ENCODE results near the gene AWAT2.
"Not testable (repeated sequence)": the region's sequence is repeated elsewhere in the genome, so short reads cannot be mapped to it uniquely, and the experiment has no call there.

AWAT2 gene

DNA sequence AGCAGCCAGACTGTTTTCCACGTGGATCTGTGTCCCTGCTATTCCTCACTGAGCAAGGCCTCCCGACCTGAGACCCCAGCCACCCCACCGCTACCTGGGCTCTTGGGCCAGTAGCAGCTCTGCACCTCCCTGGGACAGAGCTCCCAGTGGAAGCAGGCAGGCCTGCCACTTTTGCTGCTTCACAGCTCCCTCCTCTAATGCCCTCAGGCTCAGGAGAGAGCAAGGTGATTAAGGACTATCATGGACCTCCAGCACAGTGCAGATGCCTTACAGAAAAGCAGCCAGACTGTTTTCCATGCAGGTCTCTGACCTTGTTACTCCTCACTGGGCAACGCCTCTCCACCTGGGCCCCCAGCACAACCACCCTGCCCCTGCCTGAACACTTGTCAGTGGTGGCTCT lies 37.0 kb downstream of the AWAT2 start:
- ChIA-PET POLR2A (no interaction called here), CTCF (interaction anchor here (1.3 kb wide), 1 partner anchor 18 kb away, joined by 3 read pairs; no protein-coding TSS in a partner anchor)
- H3K4me3 ChIP-seq (ENCODE audit: low read depth, low read length) = no peak overlapping the region
- no peak for DNase-seq (ENCODE audit: low read depth, low spot score)
- TF ChIP-seq, protein P1, sequence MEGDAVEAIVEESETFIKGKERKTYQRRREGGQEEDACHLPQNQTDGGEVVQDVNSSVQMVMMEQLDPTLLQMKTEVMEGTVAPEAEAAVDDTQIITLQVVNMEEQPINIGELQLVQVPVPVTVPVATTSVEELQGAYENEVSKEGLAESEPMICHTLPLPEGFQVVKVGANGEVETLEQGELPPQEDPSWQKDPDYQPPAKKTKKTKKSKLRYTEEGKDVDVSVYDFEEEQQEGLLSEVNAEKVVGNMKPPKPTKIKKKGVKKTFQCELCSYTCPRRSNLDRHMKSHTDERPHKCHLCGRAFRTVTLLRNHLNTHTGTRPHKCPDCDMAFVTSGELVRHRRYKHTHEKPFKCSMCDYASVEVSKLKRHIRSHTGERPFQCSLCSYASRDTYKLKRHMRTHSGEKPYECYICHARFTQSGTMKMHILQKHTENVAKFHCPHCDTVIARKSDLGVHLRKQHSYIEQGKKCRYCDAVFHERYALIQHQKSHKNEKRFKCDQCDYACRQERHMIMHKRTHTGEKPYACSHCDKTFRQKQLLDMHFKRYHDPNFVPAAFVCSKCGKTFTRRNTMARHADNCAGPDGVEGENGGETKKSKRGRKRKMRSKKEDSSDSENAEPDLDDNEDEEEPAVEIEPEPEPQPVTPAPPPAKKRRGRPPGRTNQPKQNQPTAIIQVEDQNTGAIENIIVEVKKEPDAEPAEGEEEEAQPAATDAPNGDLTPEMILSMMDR (IDR thresholded peaks at IDR 0.05; ENCODE audit: insufficient read depth, low read length, missing control alignments) = no peak

DNA sequence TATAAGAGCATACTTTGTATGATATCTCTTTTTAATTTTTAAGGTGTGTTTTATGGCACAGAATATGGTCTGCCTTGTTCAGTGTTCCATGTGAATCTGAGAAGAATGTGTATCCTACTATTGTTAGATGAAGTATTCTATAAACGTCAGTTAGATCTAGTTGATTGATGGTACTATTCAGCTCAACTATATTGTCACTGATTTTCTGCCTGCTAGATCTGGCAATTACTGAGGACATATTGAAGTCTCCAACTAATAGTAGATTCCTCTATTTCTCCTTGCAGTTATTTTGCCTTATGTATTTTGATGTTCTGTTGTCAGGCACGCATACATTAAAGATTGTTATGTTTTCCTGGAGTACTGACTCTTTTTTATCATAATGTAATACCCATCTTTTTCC lies 39.8 kb downstream of the AWAT2 start:
- no peak for DNase-seq (ENCODE audit: low read depth, low spot score)
- TF ChIP-seq, protein P1 (IDR thresholded peaks at IDR 0.05; ENCODE audit: insufficient read depth, low read length, missing control alignments) = no peak
- no peak overlapping the region for H3K4me3 ChIP-seq (ENCODE audit: low read depth, low read length)
- POLR2A ChIA-PET = no interaction called here
- CTCF ChIA-PET = interaction anchor here (1.0 kb wide), 1 partner anchor 23 kb away, joined by 3 read pairs; no protein-coding TSS in a partner anchor

DNA sequence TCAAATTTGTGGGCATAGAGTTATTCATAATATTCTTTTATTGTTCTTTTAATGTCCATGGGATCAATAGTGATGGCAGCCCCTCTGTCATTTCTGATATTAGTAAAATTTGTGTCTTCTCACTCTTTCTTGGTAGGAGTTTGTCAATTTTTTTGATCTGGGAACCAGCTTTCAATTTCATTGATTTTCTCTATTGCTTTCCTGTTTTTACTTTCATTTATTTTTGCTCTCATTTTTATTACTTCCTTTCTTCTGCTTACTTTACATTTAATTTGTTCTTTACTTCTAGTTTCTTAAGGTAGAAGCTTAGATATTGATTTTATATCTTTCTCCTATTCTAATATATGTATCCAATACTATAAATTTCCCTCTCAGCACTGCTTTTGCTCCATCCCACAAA lies 40.7 kb downstream of the AWAT2 start:
- CTCF ChIA-PET = no interaction called here
- DNase-seq (ENCODE audit: low read depth, low spot score) = no peak
- POLR2A ChIA-PET = no interaction called here
- H3K4me3 ChIP-seq (ENCODE audit: low read depth, low read length) = no peak overlapping the region
- TF ChIP-seq, protein P1 (IDR thresholded peaks at IDR 0.05; ENCODE audit: insufficient read depth, low read length, missing control alignments) = no peak

DNA sequence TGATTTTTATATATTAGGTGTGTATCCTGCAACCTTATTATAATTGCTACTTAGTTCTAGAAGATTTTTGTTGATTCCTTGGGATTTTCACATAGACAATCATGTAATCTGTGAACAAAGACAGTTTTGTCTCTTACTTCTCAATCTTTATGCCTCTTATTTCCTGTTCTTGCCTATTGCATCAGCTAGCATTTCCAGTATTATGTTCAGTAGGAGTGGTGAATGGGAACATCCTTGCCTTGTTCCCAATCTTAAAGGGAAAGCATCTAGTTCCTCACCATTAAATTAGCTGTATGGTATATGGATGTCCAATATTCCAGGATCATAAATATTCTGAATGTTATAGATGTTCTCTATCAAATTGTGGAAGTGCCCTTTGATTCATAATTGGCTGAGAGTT lies 41.8 kb downstream of the AWAT2 start:
- POLR2A ChIA-PET = no interaction called here
- CTCF ChIA-PET = no interaction called here
- H3K4me3 ChIP-seq (ENCODE audit: low read depth, low read length) = no peak overlapping the region
- TF ChIP-seq, protein P1 (IDR thresholded peaks at IDR 0.05; ENCODE audit: insufficient read depth, low read length, missing control alignments) = no peak
- no peak for DNase-seq (ENCODE audit: low read depth, low spot score)

DNA sequence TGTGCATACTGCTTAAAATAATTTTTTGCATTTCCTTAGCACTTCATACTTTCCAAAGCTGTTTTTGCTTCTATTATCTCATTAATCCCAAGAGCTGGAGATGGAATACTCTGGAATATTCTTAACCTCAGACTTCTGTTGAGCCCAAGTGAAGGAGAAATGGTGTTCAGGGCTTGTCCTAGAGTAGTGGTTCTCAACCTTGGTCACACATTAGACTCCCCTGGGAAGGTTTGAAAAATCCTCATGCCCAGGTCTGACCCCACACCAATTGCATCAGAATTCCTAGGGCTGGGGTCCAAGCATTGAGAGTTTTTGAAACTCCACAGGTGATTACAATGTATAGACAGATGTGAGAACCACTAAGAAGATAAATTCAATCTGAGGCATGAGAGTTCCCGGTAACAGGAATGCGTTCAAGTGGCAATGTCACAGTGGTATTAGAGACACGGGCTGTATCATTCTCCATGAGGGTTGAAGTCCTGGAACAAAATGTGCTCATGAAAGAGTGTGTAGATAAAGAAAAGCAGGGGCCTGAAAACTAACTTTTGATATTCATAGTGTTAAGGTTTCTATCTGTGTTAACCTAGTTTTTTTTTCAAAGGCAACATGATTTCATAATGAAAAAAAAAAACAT lies 47.9 kb downstream of the AWAT2 start:
- no peak for DNase-seq (ENCODE audit: low read depth, low spot score)
- TF ChIP-seq, protein P1 (IDR thresholded peaks at IDR 0.05; ENCODE audit: insufficient read depth, low read length, missing control alignments) = no peak
- no peak overlapping the region for H3K4me3 ChIP-seq (ENCODE audit: low read depth, low read length)
- CTCF ChIA-PET = no interaction called here
- POLR2A ChIA-PET = no interaction called here

DNA sequence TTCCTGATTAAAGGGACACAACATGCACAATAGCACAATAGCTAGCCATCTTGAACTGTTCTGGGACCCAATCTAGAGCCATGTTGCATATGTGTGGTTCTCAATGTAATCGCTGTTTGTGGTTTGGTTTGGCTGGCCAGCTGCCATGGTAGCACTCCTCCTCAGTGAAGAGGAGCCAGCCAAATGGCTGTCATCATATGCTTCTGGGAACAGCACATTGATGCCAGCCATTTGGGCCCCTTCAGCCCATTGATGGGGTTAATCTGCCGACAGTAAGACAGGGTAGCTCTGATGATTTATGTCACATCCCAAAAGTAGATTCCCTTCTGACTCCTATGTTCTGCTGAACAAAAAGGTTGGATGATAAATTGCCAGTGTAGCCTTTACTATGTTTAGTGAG lies 48.5 kb downstream of the AWAT2 start:
- POLR2A ChIA-PET = no interaction called here
- DNase-seq (ENCODE audit: low read depth, low spot score) = no peak
- H3K4me3 ChIP-seq (ENCODE audit: low read depth, low read length) = no peak overlapping the region
- CTCF ChIA-PET = no interaction called here
- TF ChIP-seq, protein P1 (IDR thresholded peaks at IDR 0.05; ENCODE audit: insufficient read depth, low read length, missing control alignments) = no peak

DNA sequence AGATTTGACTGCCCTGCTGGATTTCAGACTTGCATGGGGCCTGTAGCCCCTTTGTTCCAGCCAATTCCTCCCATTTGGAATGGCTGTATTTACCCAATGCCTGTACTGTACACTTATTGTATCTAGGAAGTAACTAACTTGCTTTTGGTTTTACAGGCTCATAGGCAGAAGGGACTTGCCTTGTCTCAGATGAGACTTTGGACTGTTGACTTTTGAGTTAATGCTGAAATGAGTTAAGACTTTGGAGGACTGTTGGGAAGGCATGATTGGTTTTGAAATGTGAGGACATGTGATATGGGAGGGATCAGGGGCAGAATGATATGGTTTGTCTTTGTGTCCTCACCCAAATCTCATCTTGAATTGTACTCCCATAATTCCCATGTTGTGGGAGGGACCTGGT lies 51.4 kb downstream of the AWAT2 start:
- H3K4me3 ChIP-seq (ENCODE audit: low read depth, low read length); DNase-seq (ENCODE audit: low read depth, low spot score); CTCF ChIA-PET; POLR2A ChIA-PET: not testable (repeated sequence)

Data from AG04449 (cell line).